Heart left ventricle (tissue), 16 donors: Measurements from ENCODE around the gene BRSK2. TPM values are rescaled to one million over a fixed set of nuclear protein-coding genes. Genes with fewer than 3 reads are reported as not detected.
A peak's percentile ranks its signal among the peaks of the same experiment; 100 is the strongest.
"Not testable (repeated sequence)": the region's sequence is repeated elsewhere in the genome, so short reads cannot be mapped to it uniquely, and the experiment has no call there.

ENCODE experiments used
- ATAC-seq, 4 donors: fragments of 200-7000 bp; cut with Tn5 transposase; one replicate each; pipeline ENCODE4 v1.9.1; 2020 to 2022; ENCODE audit warnings: moderate library complexity in 4 of 4, mild to moderate bottlenecking in 3 of 4, moderate number of reproducible peaks in 1 of 4
- DNase-seq, 5 donors: peaks; one replicate each; pipeline ENCODE4 v3.0.0-alpha.2; 2020
- H3K27ac ChIP-seq, 12 donors: fragments of 200-600 bp; sonication (generic) in 4 of 12; one replicate each; pipeline versions ENCODE4 v1.5.0 to v1.8.0; 2016 to 2022; ENCODE audit warnings: mild to moderate bottlenecking in 2 of 12
- H3K27me3 ChIP-seq, 9 donors: fragments of 200-600 bp; sonication (generic) in 2 of 9; one replicate each; pipeline versions ENCODE4 v1.5.1 to v1.8.0; 2016 to 2022; ENCODE audit warnings: mild to moderate bottlenecking in 3 of 9
- H3K36me3 ChIP-seq, 9 donors: fragments of 200-600 bp; sonication (generic) in 2 of 9; one replicate each; pipeline versions ENCODE4 v1.5.0 to v1.8.0; 2018 to 2022; ENCODE audit warnings: mild to moderate bottlenecking in 2 of 9
- H3K4me1 ChIP-seq, 12 donors: fragments of 200-600 bp; sonication (generic) in 4 of 12; one replicate each; pipeline versions ENCODE4 v1.5.0 to v1.8.0; 2016 to 2022; ENCODE audit warnings: mild to moderate bottlenecking in 3 of 12
- H3K4me3 ChIP-seq, 12 donors: fragments of 200-600 bp; sonication (generic) in 4 of 12; one replicate each; pipeline versions ENCODE4 v1.5.0 to v1.8.0; 2017 to 2022; ENCODE audit warnings: mild to moderate bottlenecking in 9 of 12, moderate library complexity in 4 of 12
- H3K9me3 ChIP-seq, 12 donors: fragments of 200-600 bp; sonication (generic) in 4 of 12; one replicate each; pipeline versions ENCODE4 v1.5.0 to v1.8.0; 2016 to 2022; ENCODE audit warnings: mild to moderate bottlenecking in 1 of 12
- POLR2A ChIP-seq, 2 donors: fragments of 450-650 bp; IDR thresholded peaks; one replicate each; pipeline ENCODE4 v1.6.1; 2017; ENCODE audit warnings: antibody characterized with exemption in 2 of 2, mild to moderate bottlenecking in 2 of 2, moderate library complexity in 2 of 2
- WGBS, 4 donors: extraction: QIAGEN DNeasy Blood & Tissue Kit in 2 of 4; methylation state at CpG; one replicate each; pipeline versions ENCODE4 v1.1.5 to v1.1.7; 2013 to 2018; 5-methylcytosine and 5-hydroxymethylcytosine counted together
- intact Hi-C, 10 donors: fragments of 100-400 bp; cut with DNase I; formaldehyde crosslinking; loops; one replicate each; pipeline versions ENCODE4 v1.11.1 to v1.14.2; 2022
- polyA plus RNA-seq, 2 donors: library from polyadenylated mRNA; stranded (reverse); fragments of 200-250 nt; gene quantifications; one replicate each; pipeline ENCODE4 v1.2.3, GENCODE V29; 2013
- total RNA-seq, 9 donors: library from RNA; depleted of rRNA in 2 of 9; stranded (reverse); fragments of >200 nt in 2 of 9; fragmentation: NEBNext Ultra II Directional in 3 of 9; extraction: Animal tissue kit (Norgen Biotek cat#: 25700) in 3 of 9; gene quantifications; one replicate each; pipeline versions ENCODE4 v1.1.0 to v1.2.4, GENCODE V29; 2016 to 2023
- TF ChIP-seq, protein P1 (sequence below), 12 donors: fragments of 200-600 bp; sonication (generic) in 4 of 12; IDR thresholded peaks; one replicate each; pipeline versions ENCODE4 v1.5.0 to v1.8.0; 2018 to 2022; ENCODE audit warnings: antibody characterized with exemption in 12 of 12, mild to moderate bottlenecking in 5 of 12
- donor health status: ischemic (EF 13 %, LVEDD 7.1; RV severe dilation, severe dysfunction).
- donor health status: healthy with polysubstance abuse.
- donor health status: DM: no; HTN: yes; CAD: no.
- donor health status: DM: no; HTN: no; CAD: no.
- donor health status: ischemic (EF 25% LVEDD 6.9; RV normal size, moderate dysfunction).
- donor health status: ischemic (EF 25% LVEDD 5.7; RV mildly dilated, moderate dysfunction).
- donor health status: healthy.
- donor health status: DM: yes; HTN: yes; CAD: no.
- donor health status: ischemic (EF 35%, LVEDD 5.7; RV mildly dilated, moderate dysfunction).
- donor health status: nonischemic (EF 11% LVEDD 7.7; RV severe dilation, severe dysfunction).
- donor health status: DM: yes; HTN: yes; CAD: no.
- donor health status: PGD.
- donor health status: ischemic (EF 29% LVEDD 5.4; RV normal size, mild dysfunction).
- donor health status: nonischemic (EF 23%, LVEDD 6.1; RV moderate dilation, normal function).

Gene BRSK2
- total and polyA plus RNA-seq, 11 donors, result 0.16 to 1.3 (median 0.61) TPM; not detected in 1

DNA sequence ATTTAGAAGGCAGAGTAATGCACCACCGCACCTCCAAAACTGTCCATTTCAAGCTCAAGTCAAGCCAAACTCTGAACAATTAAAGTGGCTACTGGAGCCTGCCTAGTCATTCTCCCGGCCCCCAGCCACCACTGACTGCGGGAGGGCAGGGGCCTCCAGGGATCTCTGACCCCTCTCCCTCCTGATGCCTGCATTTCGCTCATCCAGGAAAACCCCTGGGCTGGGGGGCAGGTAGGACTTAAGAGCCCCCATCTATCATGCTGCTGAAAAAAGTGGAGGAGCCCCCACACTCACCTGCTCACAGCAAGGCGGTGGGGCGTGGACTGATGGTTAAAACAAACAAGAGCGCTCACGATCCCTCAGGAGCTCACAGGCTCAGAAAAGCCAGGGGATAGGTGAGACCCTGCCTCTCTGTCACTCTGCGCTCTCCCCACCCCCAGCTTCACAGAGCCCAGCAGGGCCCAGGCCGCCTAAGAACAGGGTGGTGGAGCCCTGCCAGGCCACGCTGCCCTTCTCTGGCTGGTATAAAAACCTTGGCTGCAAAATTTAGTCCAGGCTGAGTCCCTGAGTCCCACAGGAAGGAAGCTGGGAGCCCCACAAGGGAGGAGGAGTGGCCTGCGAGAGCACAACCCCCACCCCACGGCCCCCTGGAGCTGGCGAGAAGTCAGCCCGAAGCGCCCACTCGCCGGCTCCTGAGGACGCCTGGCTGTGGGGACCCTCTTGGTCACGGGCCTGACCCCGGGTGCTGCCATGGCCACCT is 117.8 kb downstream of the BRSK2 start:
- 45 to 57% (median 49%) methylated on average over 14 to 21 of the region's 21 CpGs for WGBS, 4 donors
- H3K9me3 ChIP-seq, result no peaks in the 10 kb centered on the region
- ATAC-seq, result peak; percentile 13 to 44 (median 36)
- no peaks in the 10 kb centered on the region for H3K27me3 ChIP-seq
- no peak for TF ChIP-seq POLR2A (IDR thresholded peaks at IDR 0.05)
- TF ChIP-seq, protein P1, sequence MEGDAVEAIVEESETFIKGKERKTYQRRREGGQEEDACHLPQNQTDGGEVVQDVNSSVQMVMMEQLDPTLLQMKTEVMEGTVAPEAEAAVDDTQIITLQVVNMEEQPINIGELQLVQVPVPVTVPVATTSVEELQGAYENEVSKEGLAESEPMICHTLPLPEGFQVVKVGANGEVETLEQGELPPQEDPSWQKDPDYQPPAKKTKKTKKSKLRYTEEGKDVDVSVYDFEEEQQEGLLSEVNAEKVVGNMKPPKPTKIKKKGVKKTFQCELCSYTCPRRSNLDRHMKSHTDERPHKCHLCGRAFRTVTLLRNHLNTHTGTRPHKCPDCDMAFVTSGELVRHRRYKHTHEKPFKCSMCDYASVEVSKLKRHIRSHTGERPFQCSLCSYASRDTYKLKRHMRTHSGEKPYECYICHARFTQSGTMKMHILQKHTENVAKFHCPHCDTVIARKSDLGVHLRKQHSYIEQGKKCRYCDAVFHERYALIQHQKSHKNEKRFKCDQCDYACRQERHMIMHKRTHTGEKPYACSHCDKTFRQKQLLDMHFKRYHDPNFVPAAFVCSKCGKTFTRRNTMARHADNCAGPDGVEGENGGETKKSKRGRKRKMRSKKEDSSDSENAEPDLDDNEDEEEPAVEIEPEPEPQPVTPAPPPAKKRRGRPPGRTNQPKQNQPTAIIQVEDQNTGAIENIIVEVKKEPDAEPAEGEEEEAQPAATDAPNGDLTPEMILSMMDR (IDR thresholded peaks at IDR 0.05), result no peak
- intact Hi-C loops, result no loop called here
- H3K27ac ChIP-seq, result peak overlapping the region in 6 of 12 donors; percentile 5 to 51 (median 19)
- peak in 2 of 5 donors; percentile 61 to 67 for DNase-seq
- peaks cover 32 to 79% (median 65%) of the 10 kb centered on the region in 12 donors for H3K4me1 ChIP-seq
- peaks cover 0 to 7% (median 0%) of the 10 kb centered on the region in 9 donors for H3K36me3 ChIP-seq
- H3K4me3 ChIP-seq, result no peak overlapping the region

GRCh38 chr11:1508491-1508891 is 118.8 kb downstream of the BRSK2 start:
- TF ChIP-seq POLR2A (IDR thresholded peaks at IDR 0.05), result no peak
- TF ChIP-seq, protein P1 (IDR thresholded peaks at IDR 0.05), result no peak
- no peaks in the 10 kb centered on the region for H3K9me3 ChIP-seq
- ATAC-seq, result no peak
- DNase-seq, result peak in 1 of 5 donors; percentile 59
- H3K4me1 ChIP-seq, result peaks cover 23 to 77% (median 60%) of the 10 kb centered on the region in 12 donors
- 57 to 72% (median 65%) methylated on average over 10 to 15 of the region's 15 CpGs for WGBS, 4 donors
- no peak overlapping the region for H3K27ac ChIP-seq
- H3K27me3 ChIP-seq, result no peaks in the 10 kb centered on the region
- intact Hi-C loops, result no loop called here
- H3K4me3 ChIP-seq, result no peak overlapping the region
- peaks cover 0 to 7% (median 0%) of the 10 kb centered on the region in 9 donors for H3K36me3 ChIP-seq

GRCh38 chr11:1508986-1509385 is 119.3 kb downstream of the BRSK2 start:
- TF ChIP-seq POLR2A (IDR thresholded peaks at IDR 0.05), result no peak
- TF ChIP-seq, protein P1 (IDR thresholded peaks at IDR 0.05), result no peak
- H3K4me1 ChIP-seq, result peaks cover 21 to 77% (median 60%) of the 10 kb centered on the region in 12 donors
- peak in 1 of 5 donors; percentile 51 for DNase-seq
- H3K9me3 ChIP-seq, result no peaks in the 10 kb centered on the region
- no peak overlapping the region for H3K27ac ChIP-seq
- H3K27me3 ChIP-seq, result no peaks in the 10 kb centered on the region
- no peak for ATAC-seq
- WGBS, 4 donors, result 77 to 86% (median 83%) methylated on average over 9 to 10 of the region's 10 CpGs
- peaks cover 0 to 7% (median 0%) of the 10 kb centered on the region in 9 donors for H3K36me3 ChIP-seq
- H3K4me3 ChIP-seq, result no peak overlapping the region
- intact Hi-C loops, result no loop called here

DNA sequence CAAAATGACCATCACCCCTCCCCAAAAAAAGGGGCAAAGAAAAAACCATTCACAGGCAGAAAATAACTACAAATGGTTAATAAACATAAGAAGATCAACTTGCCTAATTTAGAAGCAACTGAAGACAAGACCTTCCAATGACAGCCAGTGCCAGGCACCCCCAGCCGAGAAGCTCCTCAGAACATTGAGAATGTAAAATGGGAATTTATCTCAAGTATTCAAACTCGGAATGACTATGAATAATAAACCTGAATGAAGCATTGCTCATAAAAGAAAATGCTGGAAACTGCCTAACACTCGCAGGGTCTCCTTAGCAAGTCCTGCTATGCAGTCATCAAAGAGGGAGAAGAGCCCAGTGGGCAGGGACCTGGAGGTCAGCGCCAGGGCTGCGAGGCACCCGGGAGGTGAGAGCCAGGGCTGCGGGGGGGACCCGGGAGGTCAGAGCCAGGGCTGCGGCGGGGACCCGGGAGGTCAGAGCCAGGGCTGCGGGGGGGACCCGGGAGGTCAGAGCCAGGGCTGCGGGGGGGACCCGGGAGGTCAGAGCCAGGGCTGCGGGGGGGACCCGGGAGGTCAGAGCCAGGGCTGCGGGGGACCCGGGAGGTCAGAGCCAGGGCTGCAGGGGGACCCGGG is 120.0 kb downstream of the BRSK2 start:
- WGBS, 4 donors, result 72 to 83% (median 80%) methylated on average over 12 to 20 of the region's 20 CpGs
- no peak overlapping the region for H3K27ac ChIP-seq
- TF ChIP-seq, protein P1 (IDR thresholded peaks at IDR 0.05), result no peak
- TF ChIP-seq POLR2A (IDR thresholded peaks at IDR 0.05), result no peak
- intact Hi-C loops, result loop anchor here in 8 of 10 donors (2.0 to 10.0 kb wide), 7 partner anchors 32 to 245 kb away; partner anchors contain the start of genes TOLLIP (in 2 of the 8) and BRSK2 (in 1 of the 8)
- H3K4me3 ChIP-seq, result no peak overlapping the region
- H3K9me3 ChIP-seq, result no peaks in the 10 kb centered on the region
- H3K27me3 ChIP-seq, result no peaks in the 10 kb centered on the region
- ATAC-seq (no peak), DNase-seq (peak in 1 of 5 donors; percentile 25)
- peaks cover 0 to 7% (median 0%) of the 10 kb centered on the region in 9 donors for H3K36me3 ChIP-seq
- peaks cover 25 to 77% (median 60%) of the 10 kb centered on the region in 12 donors for H3K4me1 ChIP-seq

- H3K4me3 ChIP-seq, DNase-seq, H3K9me3 ChIP-seq, ATAC-seq, H3K27ac ChIP-seq, H3K27me3 ChIP-seq, H3K36me3 ChIP-seq: not testable (repeated sequence)
- 71 to 95% (median 73%) methylated on average over 4 to 15 of the region's 18 CpGs for WGBS, 4 donors
- H3K4me1 ChIP-seq, result peaks cover 31 to 79% (median 63%) of the 10 kb centered on the region in 12 donors
- intact Hi-C loops, result loop anchor here in 8 of 10 donors (2.0 to 10.0 kb wide), 7 partner anchors 33 to 246 kb away; partner anchors contain the start of genes TOLLIP (in 2 of the 8) and BRSK2 (in 1 of the 8)
Observed at GRCh38 chr11:1510351-1510750, 120.6 kb downstream of the BRSK2 start.
